GM12892 (cell line): ENCODE data around the gene ALKBH5.

Experiments used
- POLR2A ChIP-seq: IDR thresholded peaks from 2 replicates; pipeline ENCODE4 v1.6.1; 2011; ENCODE audit warnings: low read depth, low read length, control low read depth
- POLR2AphosphoS5 ChIP-seq: IDR thresholded peaks from 2 replicates; pipeline ENCODE4 v1.6.1; 2011; ENCODE audit warnings: low read depth, low read length, control low read depth

- TF ChIP-seq POLR2AphosphoS5: no peak
- no peak for TF ChIP-seq POLR2A
These were observed 65.2 kb downstream of the ALKBH5 start for GRCh38 chr17:18248811-18249210.
